HPDE6-E6E7 (cell line): ENCODE data around the gene OR6C65.

Experiments
- DNase-seq: peaks from one replicate; pipeline ENCODE4 v3.0.0; 2011; ENCODE audit warnings: missing footprints; ENCODE audit errors: extremely low spot score

OR6C65 gene

DNA sequence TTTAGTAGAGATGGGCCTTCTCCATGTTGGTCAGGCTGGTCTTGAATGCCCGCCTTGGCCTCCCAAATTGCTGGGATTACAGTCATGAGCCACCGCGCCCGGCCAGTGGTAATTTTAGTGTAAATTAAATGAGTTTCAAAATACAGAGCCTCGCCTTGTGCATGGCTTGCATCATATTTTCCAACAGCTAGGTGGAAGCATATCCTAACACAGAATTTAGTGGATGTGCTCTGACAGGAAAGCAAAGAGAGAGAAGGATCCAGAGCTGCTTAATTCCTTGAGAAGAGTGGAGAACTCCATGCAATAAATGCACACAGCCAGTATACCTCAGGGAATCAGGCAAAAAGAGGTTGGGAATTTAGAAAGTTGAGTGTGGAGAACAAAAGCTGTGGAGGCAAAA lies 46.0 kb downstream of the OR6C65 start:
- no peak for DNase-seq

DNA sequence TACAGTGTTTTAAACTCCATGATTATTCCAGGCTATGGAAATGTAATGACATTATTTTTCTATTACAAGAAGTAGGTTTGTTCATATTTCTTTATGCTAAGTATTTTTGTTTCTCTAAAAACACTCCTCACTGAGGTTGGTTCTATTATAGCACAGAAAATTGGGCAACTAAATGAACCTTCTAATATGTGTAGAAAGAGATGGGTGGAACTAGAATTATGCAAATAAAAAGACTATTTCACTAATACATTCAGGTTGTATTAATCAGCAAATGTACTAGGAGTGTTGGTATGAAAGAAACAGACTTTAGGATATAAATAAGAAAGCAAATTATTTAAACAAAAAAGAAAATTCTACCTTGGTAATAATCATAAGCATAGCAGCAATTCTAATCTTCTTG lies 48.5 kb downstream of the OR6C65 start:
- DNase-seq: no peak
